BJ (cell line): ENCODE results near the gene DEFB127. TPM values are rescaled to one million over a fixed set of nuclear protein-coding genes. Genes with fewer than 3 reads are reported as not detected.

Experiments used
- polyA plus RNA-seq: library from polyadenylated mRNA; depleted of rRNA; stranded (reverse); fragments of >200 nt; gene quantifications from 2 replicates; pipeline ENCODE4 v1.2.3, GENCODE V29; 2011; rRNA removed

Gene DEFB127
- polyA plus RNA-seq, 1 experiment: not detected

Other genes starting within 250 kb of the DEFB127 start
- gene DEFB125, start 69.8 kb upstream of the DEFB127 start, polyA plus RNA-seq: not detected in 2 replicates
- not detected in 2 replicates for gene DEFB126, start 14.9 kb upstream of the DEFB127 start, polyA plus RNA-seq
- not detected in 2 replicates for gene DEFB128, start 32.3 kb downstream of the DEFB127 start, polyA plus RNA-seq
- gene DEFB129, start 69.8 kb downstream of the DEFB127 start, polyA plus RNA-seq: not detected in 2 replicates
- not detected in 2 replicates for gene DEFB132, start 100.3 kb downstream of the DEFB127 start, polyA plus RNA-seq
- 4.8 and 5.5 TPM in 2 replicates for gene C20orf96, start 133.3 kb downstream of the DEFB127 start, polyA plus RNA-seq
- 7.1 and 8.3 TPM in 2 replicates for gene ZCCHC3, start 140.1 kb downstream of the DEFB127 start, polyA plus RNA-seq
- gene SOX12, start 168.1 kb downstream of the DEFB127 start, polyA plus RNA-seq: 3.6 TPM in 2 replicates
- 53.9 and 84.1 TPM in 2 replicates for gene NRSN2, start 189.7 kb downstream of the DEFB127 start, polyA plus RNA-seq
- 98.0 and 126 TPM in 2 replicates for gene TRIB3, start 223.3 kb downstream of the DEFB127 start, polyA plus RNA-seq